Gastroesophageal sphincter (tissue), 3 donors: ENCODE data around the gene CPAMD8.

ENCODE experiments used
- CTCF ChIP-seq, 4 experiments: fragments of 200-600 bp in 2 of 4; fragments of 450-650 bp in 2 of 4; sonication (generic) in 1 of 4; IDR thresholded peaks; one replicate each; pipeline ENCODE4 v1.5.1; 2017 to 2019; ENCODE audit warnings: antibody characterized with exemption in 4 of 4, mild to moderate bottlenecking in 2 of 4, moderate library complexity in 2 of 4
- POLR2A ChIP-seq, 2 donors: fragments of 450-650 bp; IDR thresholded peaks; one replicate each; pipeline ENCODE4 v1.6.1; 2017; ENCODE audit warnings: antibody characterized with exemption in 2 of 2, mild to moderate bottlenecking in 2 of 2, moderate library complexity in 1 of 2
- POLR2AphosphoS5 ChIP-seq: sonication (generic); formaldehyde crosslinking; IDR thresholded peaks from one replicate; pipeline ENCODE4 v1.6.1; 2017; ENCODE audit warnings: antibody characterized with exemption

GRCh38 chr19:16978839-16979802 lies 47.5 kb downstream of the CPAMD8 start:
- TF ChIP-seq CTCF (IDR thresholded peaks at IDR 0.05), result no peak
- no peak for TF ChIP-seq POLR2AphosphoS5
- TF ChIP-seq POLR2A (IDR thresholded peaks at IDR 0.05), result no peak
